ENCODE results near the gene AGAP1. TPM values are rescaled to one million over a fixed set of nuclear protein-coding genes. Genes with fewer than 3 reads are reported as not detected.

The AGAP1 gene
- total and polyA plus RNA-seq, 2 donors (not counting 3 experiments of a cell fraction or from before 2014, with no cell fraction given): 10.2 to 20.9 TPM

DNA sequence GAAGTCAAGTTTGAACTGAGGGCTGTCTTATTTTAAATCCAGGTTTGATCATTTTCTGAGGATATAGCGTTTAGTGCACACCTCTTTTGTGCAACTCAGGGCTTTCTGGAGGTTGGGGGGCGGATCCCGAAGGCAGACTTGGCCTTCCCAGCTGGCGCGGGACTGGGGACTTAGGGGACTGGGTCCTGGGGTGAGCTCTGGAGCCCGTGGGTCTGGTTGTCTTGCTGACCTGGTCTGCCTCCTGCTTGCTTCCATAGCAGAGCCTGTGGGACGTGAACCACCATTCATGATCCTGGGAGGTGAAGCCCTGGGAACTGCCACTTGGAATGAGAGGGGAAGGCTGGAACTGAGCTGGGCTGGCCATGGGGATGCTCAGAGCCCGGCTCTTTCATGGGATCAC, 63.1 kb downstream of the AGAP1 start:
- Histone ChIP-seq H3K4me3 (replicated peaks in 1 of 3; ENCODE audit: insufficient read depth in 1 of 3, low read depth in 1 of 3, low read length in 3 of 3) (no peak overlapping the region), H2AFZ (ENCODE audit: low read depth, low read length) (no peak overlapping the region), H3K27me3 (ENCODE audit: control insufficient read depth in 2 of 2, insufficient read depth in 2 of 2, low read length in 2 of 2) (no peaks in the 10 kb centered on the region), H3K9ac (replicated peaks; ENCODE audit: extremely low read depth, insufficient read depth, low read length) (no peak overlapping the region), H3K36me3 (ENCODE audit: control insufficient read depth in 2 of 2, extremely low read depth in 1 of 2, insufficient read depth in 2 of 2, low read length in 2 of 2) (no peaks in the 10 kb centered on the region), H3K9me3 (replicated peaks; ENCODE audit: control insufficient read depth, insufficient read depth, low read length) (no peaks in the 10 kb centered on the region), H4K20me1 (replicated peaks; ENCODE audit: control insufficient read depth, extremely low read depth, insufficient read depth, low read length) (peaks cover 7% of the 10 kb centered on the region), H3K27ac (ENCODE audit: insufficient read depth, low read depth, low read length) (no peak overlapping the region), H3K9me1 (replicated peaks; ENCODE audit: control insufficient read depth, extremely low read depth, insufficient read depth, low read length) (no peaks in the 10 kb centered on the region), H3K4me1 (ENCODE audit: control insufficient read depth, extremely low read depth, insufficient read depth, low read length) (no peaks in the 10 kb centered on the region), H3K79me2 (ENCODE audit: control insufficient read depth, insufficient read depth, low read length) (no peaks in the 10 kb centered on the region), H3K4me2 (ENCODE audit: insufficient read depth, low read length) (no peak overlapping the region)
- ChIA-PET POLR2A (no interaction called here), CTCF (no interaction called here)
- TF ChIP-seq POLR2AphosphoS5 (IDR thresholded peaks at IDR 0.05; ENCODE audit: insufficient read depth, low read depth, low read length) (no peak), MYC (IDR thresholded peaks at IDR 0.05; ENCODE audit: low read depth, low read length) (no peak), GATA2 (IDR thresholded peaks at IDR 0.05; ENCODE audit: insufficient read depth, insufficient read length, low read depth, low read length) (no peak)
- TF ChIP-seq, protein P1, sequence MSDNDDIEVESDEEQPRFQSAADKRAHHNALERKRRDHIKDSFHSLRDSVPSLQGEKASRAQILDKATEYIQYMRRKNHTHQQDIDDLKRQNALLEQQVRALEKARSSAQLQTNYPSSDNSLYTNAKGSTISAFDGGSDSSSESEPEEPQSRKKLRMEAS (IDR thresholded peaks at IDR 0.05; ENCODE audit: insufficient read depth, insufficient read length): no peak
- TF ChIP-seq, protein P2, sequence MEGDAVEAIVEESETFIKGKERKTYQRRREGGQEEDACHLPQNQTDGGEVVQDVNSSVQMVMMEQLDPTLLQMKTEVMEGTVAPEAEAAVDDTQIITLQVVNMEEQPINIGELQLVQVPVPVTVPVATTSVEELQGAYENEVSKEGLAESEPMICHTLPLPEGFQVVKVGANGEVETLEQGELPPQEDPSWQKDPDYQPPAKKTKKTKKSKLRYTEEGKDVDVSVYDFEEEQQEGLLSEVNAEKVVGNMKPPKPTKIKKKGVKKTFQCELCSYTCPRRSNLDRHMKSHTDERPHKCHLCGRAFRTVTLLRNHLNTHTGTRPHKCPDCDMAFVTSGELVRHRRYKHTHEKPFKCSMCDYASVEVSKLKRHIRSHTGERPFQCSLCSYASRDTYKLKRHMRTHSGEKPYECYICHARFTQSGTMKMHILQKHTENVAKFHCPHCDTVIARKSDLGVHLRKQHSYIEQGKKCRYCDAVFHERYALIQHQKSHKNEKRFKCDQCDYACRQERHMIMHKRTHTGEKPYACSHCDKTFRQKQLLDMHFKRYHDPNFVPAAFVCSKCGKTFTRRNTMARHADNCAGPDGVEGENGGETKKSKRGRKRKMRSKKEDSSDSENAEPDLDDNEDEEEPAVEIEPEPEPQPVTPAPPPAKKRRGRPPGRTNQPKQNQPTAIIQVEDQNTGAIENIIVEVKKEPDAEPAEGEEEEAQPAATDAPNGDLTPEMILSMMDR (IDR thresholded peaks at IDR 0.05; ENCODE audit: extremely low read depth in 1 of 2, insufficient read depth in 1 of 2, low read depth in 1 of 2, low read length in 2 of 2): no peak
- FAIRE-seq: no peak
- intact Hi-C loops (cut with micrococcal nuclease): no loop called here
- BruUV-seq (replicated peaks): no TSS peak
- dilution Hi-C loops (cut with MboI; ENCODE audit: extremely low pct_ligation_motif_present, low sequenced_read_pairs): no loop called here
- no peak for DNase-seq (ENCODE audit: low read depth, low spot score)

DNA sequence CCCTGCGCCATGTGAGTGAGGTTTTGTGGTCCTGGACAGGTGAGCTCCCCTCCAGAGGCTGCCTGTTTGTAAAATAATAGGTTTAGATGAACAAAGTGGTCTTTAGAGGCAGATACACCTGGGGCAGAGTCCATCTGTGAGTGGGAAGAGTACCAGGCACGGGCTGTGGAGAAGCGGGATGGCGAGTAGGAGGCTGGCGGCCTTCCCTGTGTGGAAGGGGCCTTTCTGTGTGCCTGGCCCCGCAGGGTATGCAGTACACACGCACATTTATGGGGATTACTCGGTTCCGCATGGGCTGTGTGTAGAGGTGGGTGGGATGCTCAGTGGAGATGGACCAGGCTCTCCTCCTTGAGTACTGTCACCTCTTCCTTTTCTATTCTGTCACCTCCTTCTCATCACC, 64.1 kb downstream of the AGAP1 start:
- Histone ChIP-seq H4K20me1 (replicated peaks; ENCODE audit: control insufficient read depth, extremely low read depth, insufficient read depth, low read length) (peaks cover 3% of the 10 kb centered on the region), H3K9ac (replicated peaks; ENCODE audit: extremely low read depth, insufficient read depth, low read length) (no peak overlapping the region), H3K79me2 (ENCODE audit: control insufficient read depth, insufficient read depth, low read length) (no peaks in the 10 kb centered on the region), H3K4me1 (ENCODE audit: control insufficient read depth, extremely low read depth, insufficient read depth, low read length) (no peaks in the 10 kb centered on the region), H3K9me1 (replicated peaks; ENCODE audit: control insufficient read depth, extremely low read depth, insufficient read depth, low read length) (no peaks in the 10 kb centered on the region), H3K4me2 (ENCODE audit: insufficient read depth, low read length) (no peak overlapping the region), H3K36me3 (ENCODE audit: control insufficient read depth in 2 of 2, extremely low read depth in 1 of 2, insufficient read depth in 2 of 2, low read length in 2 of 2) (no peaks in the 10 kb centered on the region), H2AFZ (ENCODE audit: low read depth, low read length) (no peak overlapping the region), H3K27me3 (ENCODE audit: control insufficient read depth in 2 of 2, insufficient read depth in 2 of 2, low read length in 2 of 2) (no peaks in the 10 kb centered on the region), H3K9me3 (replicated peaks; ENCODE audit: control insufficient read depth, insufficient read depth, low read length) (no peaks in the 10 kb centered on the region), H3K4me3 (replicated peaks in 1 of 3; ENCODE audit: insufficient read depth in 1 of 3, low read depth in 1 of 3, low read length in 3 of 3) (no peak overlapping the region), H3K27ac (ENCODE audit: insufficient read depth, low read depth, low read length) (no peak overlapping the region)
- ChIA-PET CTCF (no interaction called here), POLR2A (no interaction called here)
- TF ChIP-seq EZH2 (IDR thresholded peaks at IDR 0.05; ENCODE audit: borderline replicate concordance, low read depth, low read length, severe bottlenecking) (no peak), GATA2 (IDR thresholded peaks at IDR 0.05; ENCODE audit: insufficient read depth, insufficient read length, low read depth, low read length) (no peak), MYC (IDR thresholded peaks at IDR 0.05; ENCODE audit: low read depth, low read length) (no peak), POLR2A (IDR thresholded peaks at IDR 0.05; ENCODE audit: low read depth, low read length) (no peak), POLR2AphosphoS5 (IDR thresholded peaks at IDR 0.05; ENCODE audit: insufficient read depth, low read depth, low read length) (no peak), JUN (IDR thresholded peaks at IDR 0.05; ENCODE audit: borderline replicate concordance, insufficient read depth, insufficient read length, low read depth) (no peak), FOS (IDR thresholded peaks at IDR 0.05; ENCODE audit: borderline replicate concordance, insufficient read depth, low read length) (no peak)
- TF ChIP-seq, protein P2 (IDR thresholded peaks at IDR 0.05; ENCODE audit: extremely low read depth in 1 of 2, insufficient read depth in 1 of 2, low read depth in 1 of 2, low read length in 2 of 2): no peak
- TF ChIP-seq, protein P1 (IDR thresholded peaks at IDR 0.05; ENCODE audit: insufficient read depth, insufficient read length): no peak
- BruUV-seq (replicated peaks): no TSS peak
- dilution Hi-C loops (cut with MboI; ENCODE audit: extremely low pct_ligation_motif_present, low sequenced_read_pairs) (no loop called here), intact Hi-C loops (cut with micrococcal nuclease) (no loop called here)
- FAIRE-seq (no peak), DNase-seq (ENCODE audit: low read depth, low spot score) (no peak)

All from endothelial cell of umbilical vein (primary cell).